Naive thymus-derived CD4-positive, alpha-beta T cell (primary cell): Measurements from ENCODE around the gene TGFBI. TPM values are rescaled to one million over a fixed set of nuclear protein-coding genes. Genes with fewer than 3 reads are reported as not detected.
A peak's percentile ranks its signal among the peaks of the same experiment; 100 is the strongest.

Source experiments
- ATAC-seq: fragments of 150-1000 bp; cut with Tn5 transposase; 2 replicates; pipeline ENCODE4 v1.10.0; 2021; ENCODE audit warnings: mild to moderate bottlenecking, moderate library complexity
- CTCF ChIA-PET: fragments of 350-600 bp; sonication (Branson Sonifier 250); formaldehyde crosslinking; loops from one replicate; lab custom pipeline; 2021; ENCODE audit warnings: antibody characterized with exemption; lab: Charles Lee
- POLR2A ChIA-PET: fragments of 350-600 bp; sonication (Branson Sonifier 250); formaldehyde crosslinking; loops from one replicate; lab custom pipeline; 2021; ENCODE audit warnings: antibody characterized with exemption, inconsistent platforms; lab: Charles Lee
- DNase-seq, 9 donors: peaks; one replicate each; pipeline versions ENCODE4 v3.0.0 to v3.0.0-alpha.2; 2020 to 2022; ENCODE audit warnings: mixed read lengths in 1 of 9
- H3K27ac ChIP-seq: one replicate; pipeline ENCODE4 v1.7.0; 2013; ENCODE audit warnings: mild to moderate bottlenecking, low read depth, low read length, moderate library complexity
- H3K27me3 ChIP-seq, 2 donors: one replicate each; pipeline ENCODE4 v1.7.0; 2013; ENCODE audit warnings: low read length in 2 of 2, mild to moderate bottlenecking in 2 of 2, moderate library complexity in 2 of 2; ENCODE audit not compliant: control insufficient read depth in 2 of 2, insufficient read depth in 2 of 2
- H3K36me3 ChIP-seq, 3 experiments: 1 replicate in 2 of 3; 2 replicates in 1 of 3; pipeline ENCODE4 v1.7.0; 2013; ENCODE audit warnings: low read length in 3 of 3, mild to moderate bottlenecking in 3 of 3, moderate library complexity in 1 of 3; ENCODE audit not compliant: insufficient read depth in 3 of 3, control insufficient read depth in 2 of 3
- H3K4me1 ChIP-seq, 2 donors: one replicate each; pipeline ENCODE4 v1.7.0; 2013; ENCODE audit warnings: low read length in 2 of 2, mild to moderate bottlenecking in 2 of 2, moderate library complexity in 1 of 2; ENCODE audit not compliant: control insufficient read depth in 2 of 2, insufficient read depth in 2 of 2
- H3K4me3 ChIP-seq: 2 replicates; pipeline ENCODE4 v1.7.0; 2013; ENCODE audit warnings: mild to moderate bottlenecking, low read length
- H3K9me3 ChIP-seq, 3 experiments: 1 replicate in 2 of 3; 2 replicates in 1 of 3; pipeline ENCODE4 v1.7.0; 2013; ENCODE audit warnings: low read length in 3 of 3; ENCODE audit not compliant: control insufficient read depth in 2 of 3
- H3K27ac Mint-ChIP-seq, 9 donors: one replicate each; pipeline ENCODE4 v1.8.0; 2020 to 2022; ENCODE audit warnings: mixed read lengths in 9 of 9, mild to moderate bottlenecking in 8 of 9, moderate library complexity in 5 of 9, inconsistent platforms in 2 of 9
- H3K27me3 Mint-ChIP-seq, 5 donors: one replicate each; pipeline ENCODE4 v1.8.0; 2021 to 2022; ENCODE audit warnings: mixed read lengths in 5 of 5, mild to moderate bottlenecking in 1 of 5
- H3K36me3 Mint-ChIP-seq, 5 donors: one replicate each; pipeline ENCODE4 v1.8.0; 2020 to 2022; ENCODE audit warnings: mixed read lengths in 5 of 5, mild to moderate bottlenecking in 3 of 5, inconsistent platforms in 1 of 5
- H3K4me1 Mint-ChIP-seq, 7 donors: one replicate each; pipeline ENCODE4 v1.8.0; 2020 to 2022; ENCODE audit warnings: mixed read lengths in 7 of 7, mild to moderate bottlenecking in 3 of 7, inconsistent platforms in 1 of 7
- H3K4me3 Mint-ChIP-seq, 10 donors: one replicate each; pipeline ENCODE4 v1.8.0; 2020 to 2022; ENCODE audit warnings: mild to moderate bottlenecking in 10 of 10, mixed read lengths in 10 of 10, moderate library complexity in 6 of 10, inconsistent platforms in 2 of 10
- H3K9me3 Mint-ChIP-seq, 11 donors: one replicate each; pipeline ENCODE4 v1.8.0; 2020 to 2022; ENCODE audit warnings: mixed read lengths in 11 of 11, mild to moderate bottlenecking in 4 of 11, inconsistent platforms in 1 of 11, moderate library complexity in 1 of 11
- intact Hi-C, 2 donors: fragments of 100-400 bp; cut with micrococcal nuclease; formaldehyde crosslinking; loops; one replicate each; pipeline ENCODE4 v1.15.1; 2023
- polyA plus RNA-seq, 2 donors: library from polyadenylated mRNA; unstranded; fragments of 300-500 nt; fragmentation: Illumina TruSeq; gene quantifications; one replicate each; pipeline ENCODE4 v1.2.3, GENCODE V29; 2021
- total RNA-seq, 6 experiments: library from RNA in 5 of 6; stranded (reverse) in 5 of 6; gene quantifications; 1 replicate in 5 of 6; 2 replicates in 1 of 6; pipeline ENCODE4 v1.2.3 and lab custom pipeline; 2021 to 2026

TGFBI gene
- total and polyA plus RNA-seq, 7 experiments from 2014 or later, result 0.07 to 167 (median 18.5) TPM; not detected in 1

DNA sequence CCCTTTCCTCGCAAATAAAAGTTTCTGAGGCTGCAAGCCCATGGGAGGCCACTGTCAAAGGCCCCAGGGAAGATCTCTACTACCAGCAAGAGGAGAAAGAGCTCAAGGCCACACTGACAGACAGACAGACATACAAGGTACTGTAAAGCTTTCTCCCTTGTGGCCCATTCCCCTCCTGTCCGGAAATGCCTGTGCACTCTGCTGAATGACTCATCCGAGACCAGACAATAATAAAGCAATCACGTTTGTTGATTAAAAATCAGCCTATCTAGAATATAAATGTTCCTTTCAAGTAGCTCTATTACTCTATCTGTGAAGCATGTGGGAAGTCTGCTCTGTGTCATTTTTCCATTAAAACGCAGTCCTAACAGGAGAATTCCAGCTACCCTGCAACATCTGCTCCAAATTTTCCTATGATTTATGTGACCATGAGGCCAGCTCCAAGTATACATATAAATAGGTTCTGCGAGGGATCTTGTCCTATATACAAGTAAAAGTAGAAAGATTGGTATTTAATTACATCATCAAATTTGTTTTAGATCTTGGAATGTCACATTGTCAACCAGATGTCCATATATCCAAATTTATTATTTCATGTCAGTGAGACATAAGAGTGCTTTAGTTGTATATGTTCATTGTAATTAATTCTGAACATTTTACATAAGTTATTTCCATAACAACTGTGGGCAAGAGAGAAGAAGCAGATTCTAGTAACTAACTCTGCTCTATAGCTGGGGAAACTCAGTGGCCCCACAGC, 34.7 kb upstream of the TGFBI start:
- no peak for ATAC-seq
- no peak overlapping the region for H3K27ac Mint-ChIP-seq
- POLR2A ChIA-PET, result no interaction called here

DNA sequence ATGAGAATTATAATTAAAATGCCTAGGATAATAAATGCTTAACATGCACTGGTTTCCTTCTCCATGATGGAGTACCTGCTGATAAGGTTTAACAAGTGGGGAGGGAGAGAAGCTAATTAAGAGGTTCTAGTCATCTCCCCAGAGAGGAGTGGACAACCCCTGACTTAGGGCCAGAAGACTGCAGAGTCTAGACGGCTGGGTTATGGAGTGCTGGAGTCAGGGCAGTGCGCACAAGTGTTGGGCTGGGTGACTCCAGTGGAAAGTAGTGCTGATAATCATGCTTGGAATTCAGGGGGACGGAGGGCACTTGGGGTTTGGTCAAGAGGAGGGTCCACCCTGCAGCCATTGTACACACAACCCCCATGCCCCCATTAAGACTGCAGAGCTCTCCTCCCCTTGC, 32.8 kb upstream of the TGFBI start:
- intact Hi-C loops, result no loop called here
- CTCF ChIA-PET, result no interaction called here

More for the DNA sequence above, 34.7 kb upstream of the TGFBI start:
- Mint-ChIP-seq H3K36me3 (peaks cover 0 to 4% (median 0%) of the 10 kb centered on the region in 5 donors), H3K9me3 (peaks cover 0 to 2% (median 0%) of the 10 kb centered on the region in 11 donors), H3K4me1 (no peaks in the 10 kb centered on the region), H3K4me3 (no peak overlapping the region), H3K27me3 (peaks cover 6 to 36% (median 22%) of the 10 kb centered on the region in 5 donors)
- intact Hi-C loops, result no loop called here
- DNase-seq, result no peak
- Histone ChIP-seq H3K36me3 (no peaks in the 10 kb centered on the region), H3K4me1 (no peaks in the 10 kb centered on the region), H3K9me3 (no peaks in the 10 kb centered on the region), H3K4me3 (no peak overlapping the region), H3K27me3 (no peaks in the 10 kb centered on the region), H3K27ac (no peak overlapping the region)
- CTCF ChIA-PET, result no interaction called here

GRCh38 chr5:135996611-135997010, 32.2 kb upstream of the TGFBI start:
- Histone ChIP-seq H3K36me3 (no peaks in the 10 kb centered on the region), H3K4me1 (no peaks in the 10 kb centered on the region), H3K27me3 (no peaks in the 10 kb centered on the region), H3K27ac (no peak overlapping the region), H3K4me3 (no peak overlapping the region), H3K9me3 (no peaks in the 10 kb centered on the region)
- Mint-ChIP-seq H3K4me3 (no peak overlapping the region), H3K27ac (no peak overlapping the region), H3K9me3 (peaks cover 0 to 1% (median 0%) of the 10 kb centered on the region in 11 donors), H3K36me3 (peaks cover 0 to 4% (median 0%) of the 10 kb centered on the region in 5 donors), H3K4me1 (peaks cover 0 to 5% (median 0%) of the 10 kb centered on the region in 7 donors), H3K27me3 (peaks cover 9 to 27% (median 15%) of the 10 kb centered on the region in 5 donors)
- CTCF ChIA-PET, result no interaction called here
- no peak for DNase-seq
- intact Hi-C loops, result no loop called here
- ATAC-seq, result no peak
- POLR2A ChIA-PET, result no interaction called here

More for the DNA sequence above, 32.8 kb upstream of the TGFBI start:
- H3K4me1 ChIP-seq, result no peaks in the 10 kb centered on the region
- Mint-ChIP-seq H3K4me3 (no peak overlapping the region), H3K36me3 (peaks cover 0 to 4% (median 0%) of the 10 kb centered on the region in 5 donors), H3K4me1 (peaks cover 0 to 5% (median 0%) of the 10 kb centered on the region in 7 donors), H3K27ac (no peak overlapping the region), H3K27me3 (peaks cover 9 to 27% (median 15%) of the 10 kb centered on the region in 5 donors), H3K9me3 (peaks cover 0 to 1% (median 0%) of the 10 kb centered on the region in 11 donors)
- POLR2A ChIA-PET, result no interaction called here
- no peaks in the 10 kb centered on the region for H3K27me3 ChIP-seq
- H3K9me3 ChIP-seq, result no peaks in the 10 kb centered on the region
- no peak for DNase-seq
- no peaks in the 10 kb centered on the region for H3K36me3 ChIP-seq
- no peak overlapping the region for H3K27ac ChIP-seq
- H3K4me3 ChIP-seq, result no peak overlapping the region
- ATAC-seq, result no peak

GRCh38 chr5:135997673-135998335, 31.0 kb upstream of the TGFBI start:
- DNase-seq, result no peak
- Histone ChIP-seq H3K4me3 (no peak overlapping the region), H3K27me3 (no peaks in the 10 kb centered on the region), H3K4me1 (no peaks in the 10 kb centered on the region), H3K36me3 (no peaks in the 10 kb centered on the region), H3K27ac (no peak overlapping the region), H3K9me3 (no peaks in the 10 kb centered on the region)
- no peak overlapping the region for H3K4me3 Mint-ChIP-seq
- ChIA-PET CTCF (no interaction called here), POLR2A (no interaction called here)
- H3K36me3 Mint-ChIP-seq, result peaks cover 0 to 4% (median 0%) of the 10 kb centered on the region in 5 donors
- intact Hi-C loops, result no loop called here
- no peak overlapping the region for H3K27ac Mint-ChIP-seq
- peaks cover 9 to 27% (median 15%) of the 10 kb centered on the region in 5 donors for H3K27me3 Mint-ChIP-seq
- no peak for ATAC-seq
- H3K4me1 Mint-ChIP-seq, result peaks cover 0 to 5% (median 0%) of the 10 kb centered on the region in 7 donors
- H3K9me3 Mint-ChIP-seq, result peaks cover 0 to 1% (median 0%) of the 10 kb centered on the region in 11 donors

- ChIA-PET CTCF (no interaction called here), POLR2A (no interaction called here)
- peaks cover 0 to 5% (median 0%) of the 10 kb centered on the region in 7 donors for H3K4me1 Mint-ChIP-seq
These were observed 29.9 kb upstream of the TGFBI start for GRCh38 chr5:135998889-135999288.

DNA sequence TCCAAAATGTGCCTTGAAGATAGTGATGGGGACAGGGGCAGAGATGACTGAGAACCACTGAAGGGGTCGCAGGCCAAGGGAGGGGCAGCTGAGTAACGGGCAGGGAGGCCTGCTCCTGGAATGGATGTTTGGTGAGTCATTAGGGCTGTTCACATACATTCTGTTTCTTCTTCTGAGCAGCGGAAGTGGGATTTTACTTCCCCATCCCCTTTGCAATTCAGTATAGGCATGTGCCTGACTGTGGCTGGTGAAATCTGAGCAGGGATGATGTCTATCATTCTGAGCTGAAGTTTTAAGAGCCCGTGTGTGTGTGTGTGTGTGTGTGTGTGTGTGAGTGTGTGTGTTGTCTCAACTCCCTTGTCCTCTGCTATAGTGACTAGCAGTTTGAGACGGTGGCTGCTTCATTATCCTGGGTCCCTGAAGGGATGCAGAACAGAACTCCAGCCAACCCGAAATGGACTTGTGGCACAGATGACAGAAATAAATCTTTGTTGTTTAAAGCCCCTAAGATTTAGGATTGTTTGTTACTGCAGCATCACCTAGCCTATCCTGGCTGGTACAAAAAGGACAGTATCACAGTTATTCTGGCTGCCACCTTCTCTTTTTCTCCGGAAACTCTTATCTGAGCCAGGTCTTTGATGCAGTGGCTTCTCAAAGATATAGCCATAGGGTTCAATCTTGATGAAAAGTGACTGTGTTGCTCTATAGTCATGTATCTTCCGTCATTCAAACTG, 29.2 kb upstream of the TGFBI start:
- Histone ChIP-seq H3K27me3 (no peaks in the 10 kb centered on the region), H3K4me3 (no peak overlapping the region), H3K36me3 (no peaks in the 10 kb centered on the region), H3K9me3 (no peaks in the 10 kb centered on the region), H3K4me1 (no peaks in the 10 kb centered on the region), H3K27ac (no peak overlapping the region)
- H3K36me3 Mint-ChIP-seq, result peaks cover 0 to 4% (median 0%) of the 10 kb centered on the region in 5 donors
- ChIA-PET POLR2A (no interaction called here), CTCF (no interaction called here)
- no peak overlapping the region for H3K4me3 Mint-ChIP-seq
- peaks cover 0 to 1% (median 0%) of the 10 kb centered on the region in 11 donors for H3K9me3 Mint-ChIP-seq
- peaks cover 9 to 21% (median 15%) of the 10 kb centered on the region in 5 donors for H3K27me3 Mint-ChIP-seq
- ATAC-seq (peak; percentile 80), DNase-seq (no peak)
- no peak overlapping the region for H3K27ac Mint-ChIP-seq
- intact Hi-C loops, result no loop called here
- H3K4me1 Mint-ChIP-seq, result peaks cover 0 to 5% (median 0%) of the 10 kb centered on the region in 7 donors

More at GRCh38 chr5:135998889-135999288, 29.9 kb upstream of the TGFBI start:
- no peak overlapping the region for H3K4me3 Mint-ChIP-seq
- Histone ChIP-seq H3K27ac (no peak overlapping the region), H3K4me1 (no peaks in the 10 kb centered on the region), H3K36me3 (no peaks in the 10 kb centered on the region), H3K9me3 (no peaks in the 10 kb centered on the region), H3K4me3 (no peak overlapping the region), H3K27me3 (no peaks in the 10 kb centered on the region)
- ATAC-seq (no peak), DNase-seq (no peak)
- no peak overlapping the region for H3K27ac Mint-ChIP-seq
- intact Hi-C loops, result no loop called here
- H3K27me3 Mint-ChIP-seq, result peaks cover 9 to 21% (median 15%) of the 10 kb centered on the region in 5 donors
- H3K36me3 Mint-ChIP-seq, result peaks cover 0 to 4% (median 0%) of the 10 kb centered on the region in 5 donors
- peaks cover 0 to 1% (median 0%) of the 10 kb centered on the region in 11 donors for H3K9me3 Mint-ChIP-seq
